Hepatocyte (in vitro differentiated cells): ENCODE measurements around the gene ECSCR. TPM values are rescaled to one million over a fixed set of nuclear protein-coding genes. Genes with fewer than 3 reads are reported as not detected.

Experiments
- DNase-seq: peaks from one replicate; pipeline ENCODE4 v3.0.0-alpha.2; 2016; ENCODE audit warnings: low spot score
- H2AFZ ChIP-seq: fragments of 200-600 bp; sonication (generic); 2 replicates; pipeline ENCODE4 v1.6.0; 2016; ENCODE audit warnings: antibody characterized with exemption, mild to moderate bottlenecking
- H3K27ac ChIP-seq: fragments of 200-600 bp; sonication (generic); 2 replicates; pipeline ENCODE4 v1.5.1; 2016; ENCODE audit warnings: mild to moderate bottlenecking
- H3K27me3 ChIP-seq: fragments of 200-600 bp; sonication (generic); 2 replicates; pipeline ENCODE4 v1.6.1; 2016
- H3K36me3 ChIP-seq: fragments of 200-600 bp; sonication (generic); replicated peaks from 2 replicates; pipeline ENCODE4 v1.5.1; 2016; ENCODE audit warnings: low read depth; ENCODE audit not compliant: insufficient read depth
- H3K4me1 ChIP-seq: fragments of 200-600 bp; sonication (generic); 2 replicates; pipeline ENCODE4 v1.5.1; 2016; ENCODE audit warnings: mild to moderate bottlenecking, moderate library complexity; ENCODE audit not compliant: insufficient read depth
- H3K4me2 ChIP-seq: fragments of 200-600 bp; sonication (generic); 2 replicates; pipeline ENCODE4 v1.6.0; 2016
- H3K4me3 ChIP-seq: fragments of 200-600 bp; sonication (generic); 2 replicates; pipeline ENCODE4 v1.5.1; 2016; ENCODE audit warnings: mild to moderate bottlenecking
- H3K79me2 ChIP-seq: fragments of 200-600 bp; sonication (generic); 2 replicates; pipeline ENCODE4 v1.6.0; 2017; ENCODE audit warnings: mild to moderate bottlenecking
- H3K9me2 ChIP-seq: fragments of 200-600 bp; sonication (generic); replicated peaks from 2 replicates; pipeline ENCODE4 v1.6.0; 2017; ENCODE audit warnings: mild to moderate bottlenecking; ENCODE audit not compliant: insufficient read depth
- H3K9me3 ChIP-seq: fragments of 200-600 bp; sonication (generic); 2 replicates; pipeline ENCODE4 v1.5.1; 2016; ENCODE audit warnings: low read depth, mild to moderate bottlenecking
- H4K20me1 ChIP-seq: fragments of 200-600 bp; sonication (generic); 2 replicates; pipeline ENCODE4 v1.6.0; 2016; ENCODE audit warnings: mild to moderate bottlenecking; ENCODE audit not compliant: insufficient read depth, poor library complexity, severe bottlenecking
- EZH2 ChIP-seq: fragments of 200-600 bp; sonication (generic); IDR thresholded peaks from 2 replicates; pipeline ENCODE4 v1.6.1; 2016; ENCODE audit warnings: antibody characterized with exemption, mild to moderate bottlenecking, borderline replicate concordance
- EZH2phosphoT487 ChIP-seq: fragments of 200-600 bp; sonication (generic); IDR thresholded peaks from one replicate; pipeline ENCODE4 v1.6.1; 2018; ENCODE audit warnings: antibody characterized with exemption, mild to moderate bottlenecking, low read depth, moderate library complexity; ENCODE audit not compliant: unreplicated experiment, severe bottlenecking
- WGBS: methylation state at CpG from one replicate; pipeline ENCODE4 v1.1.6; 2016; ENCODE audit warnings: low lambda C conversion rate; ENCODE audit errors: missing lambda C conversion rate; 5-methylcytosine and 5-hydroxymethylcytosine counted together
- polyA plus RNA-seq: library from polyadenylated mRNA; unstranded; fragments of >200 nt; fragmentation: Nextera tagmentation; extraction: Ambion mirVana; gene quantifications from 2 replicates; pipeline ENCODE4 v1.2.1, GENCODE V29; 2016
- total RNA-seq: library from RNA; depleted of rRNA; stranded (reverse); fragments of >200 nt; gene quantifications from 2 replicates; pipeline ENCODE4 v1.2.3, GENCODE V29; 2014
- TF ChIP-seq, protein P1 (sequence below): fragments of 200-600 bp; sonication (generic); IDR thresholded peaks from 2 replicates; pipeline ENCODE4 v1.5.1; 2016; ENCODE audit warnings: antibody characterized with exemption, mild to moderate bottlenecking; ENCODE audit not compliant: poor library complexity

The ECSCR gene
- total and polyA plus RNA-seq, 2 experiments from 2014 or later, result 0.27 to 0.42 TPM

GRCh38 chr5:139425497-139425896 is 37.0 kb downstream of the ECSCR start:
- H3K4me1 ChIP-seq, result no peaks in the 10 kb centered on the region
- WGBS, result 88% methylated on average over 5 of the region's 5 CpGs

DNA sequence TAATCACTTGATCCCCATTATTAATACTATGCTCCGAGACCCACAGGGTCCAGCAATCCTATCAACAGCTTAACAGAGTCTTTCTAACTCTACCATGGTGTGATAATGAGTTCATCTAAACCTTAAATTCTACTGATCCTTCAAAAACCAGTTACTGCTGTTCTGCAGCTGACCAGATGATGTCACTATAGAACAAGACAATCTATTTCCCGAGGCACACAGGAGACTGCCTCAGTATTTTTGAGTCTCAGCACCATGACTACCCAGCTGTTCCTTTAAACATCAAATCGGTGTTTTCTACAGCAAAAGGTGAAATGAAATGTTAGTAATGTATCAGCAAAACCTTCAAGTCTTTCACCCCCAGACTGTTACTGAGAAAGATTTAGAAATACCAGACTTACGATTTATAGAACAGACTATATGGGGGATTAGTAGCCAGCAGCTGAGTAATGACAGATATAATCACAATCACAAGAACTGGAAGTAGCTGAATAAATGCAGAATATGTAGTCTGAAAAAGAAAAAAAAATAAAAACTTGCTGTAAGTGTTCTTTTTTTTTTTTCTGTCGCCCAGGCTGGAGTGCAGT is 40.1 kb downstream of the ECSCR start:
- Histone ChIP-seq H3K36me3 (no peaks in the 10 kb centered on the region), H3K9me2 (no peaks in the 10 kb centered on the region), H3K4me1 (peaks cover 16% of the 10 kb centered on the region), H3K9me3 (no peaks in the 10 kb centered on the region), H3K4me2 (no peak overlapping the region), H2AFZ (no peak overlapping the region), H3K79me2 (no peaks in the 10 kb centered on the region), H4K20me1 (no peaks in the 10 kb centered on the region), H3K27me3 (no peaks in the 10 kb centered on the region), H3K27ac (no peak overlapping the region), H3K4me3 (no peak overlapping the region)
- peak; percentile 73 for DNase-seq
- TF ChIP-seq EZH2phosphoT487, result no peak
- TF ChIP-seq, protein P1, sequence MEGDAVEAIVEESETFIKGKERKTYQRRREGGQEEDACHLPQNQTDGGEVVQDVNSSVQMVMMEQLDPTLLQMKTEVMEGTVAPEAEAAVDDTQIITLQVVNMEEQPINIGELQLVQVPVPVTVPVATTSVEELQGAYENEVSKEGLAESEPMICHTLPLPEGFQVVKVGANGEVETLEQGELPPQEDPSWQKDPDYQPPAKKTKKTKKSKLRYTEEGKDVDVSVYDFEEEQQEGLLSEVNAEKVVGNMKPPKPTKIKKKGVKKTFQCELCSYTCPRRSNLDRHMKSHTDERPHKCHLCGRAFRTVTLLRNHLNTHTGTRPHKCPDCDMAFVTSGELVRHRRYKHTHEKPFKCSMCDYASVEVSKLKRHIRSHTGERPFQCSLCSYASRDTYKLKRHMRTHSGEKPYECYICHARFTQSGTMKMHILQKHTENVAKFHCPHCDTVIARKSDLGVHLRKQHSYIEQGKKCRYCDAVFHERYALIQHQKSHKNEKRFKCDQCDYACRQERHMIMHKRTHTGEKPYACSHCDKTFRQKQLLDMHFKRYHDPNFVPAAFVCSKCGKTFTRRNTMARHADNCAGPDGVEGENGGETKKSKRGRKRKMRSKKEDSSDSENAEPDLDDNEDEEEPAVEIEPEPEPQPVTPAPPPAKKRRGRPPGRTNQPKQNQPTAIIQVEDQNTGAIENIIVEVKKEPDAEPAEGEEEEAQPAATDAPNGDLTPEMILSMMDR, result peak; percentile 89
- WGBS, result 42% methylated on average over 5 of the region's 5 CpGs

More at GRCh38 chr5:139425497-139425896, 37.0 kb downstream of the ECSCR start:
- H2AFZ ChIP-seq, result no peak overlapping the region
- H3K36me3 ChIP-seq, result no peaks in the 10 kb centered on the region
- no peaks in the 10 kb centered on the region for H3K9me3 ChIP-seq
- H3K4me3 ChIP-seq, result no peak overlapping the region
- no peak for DNase-seq
- no peaks in the 10 kb centered on the region for H3K9me2 ChIP-seq
- H4K20me1 ChIP-seq, result no peaks in the 10 kb centered on the region
- TF ChIP-seq, protein P1, result no peak
- no peak for TF ChIP-seq EZH2
- TF ChIP-seq EZH2phosphoT487, result no peak
- H3K27ac ChIP-seq, result no peak overlapping the region
- no peak overlapping the region for H3K4me2 ChIP-seq
- H3K27me3 ChIP-seq, result no peaks in the 10 kb centered on the region
- no peaks in the 10 kb centered on the region for H3K79me2 ChIP-seq

DNA sequence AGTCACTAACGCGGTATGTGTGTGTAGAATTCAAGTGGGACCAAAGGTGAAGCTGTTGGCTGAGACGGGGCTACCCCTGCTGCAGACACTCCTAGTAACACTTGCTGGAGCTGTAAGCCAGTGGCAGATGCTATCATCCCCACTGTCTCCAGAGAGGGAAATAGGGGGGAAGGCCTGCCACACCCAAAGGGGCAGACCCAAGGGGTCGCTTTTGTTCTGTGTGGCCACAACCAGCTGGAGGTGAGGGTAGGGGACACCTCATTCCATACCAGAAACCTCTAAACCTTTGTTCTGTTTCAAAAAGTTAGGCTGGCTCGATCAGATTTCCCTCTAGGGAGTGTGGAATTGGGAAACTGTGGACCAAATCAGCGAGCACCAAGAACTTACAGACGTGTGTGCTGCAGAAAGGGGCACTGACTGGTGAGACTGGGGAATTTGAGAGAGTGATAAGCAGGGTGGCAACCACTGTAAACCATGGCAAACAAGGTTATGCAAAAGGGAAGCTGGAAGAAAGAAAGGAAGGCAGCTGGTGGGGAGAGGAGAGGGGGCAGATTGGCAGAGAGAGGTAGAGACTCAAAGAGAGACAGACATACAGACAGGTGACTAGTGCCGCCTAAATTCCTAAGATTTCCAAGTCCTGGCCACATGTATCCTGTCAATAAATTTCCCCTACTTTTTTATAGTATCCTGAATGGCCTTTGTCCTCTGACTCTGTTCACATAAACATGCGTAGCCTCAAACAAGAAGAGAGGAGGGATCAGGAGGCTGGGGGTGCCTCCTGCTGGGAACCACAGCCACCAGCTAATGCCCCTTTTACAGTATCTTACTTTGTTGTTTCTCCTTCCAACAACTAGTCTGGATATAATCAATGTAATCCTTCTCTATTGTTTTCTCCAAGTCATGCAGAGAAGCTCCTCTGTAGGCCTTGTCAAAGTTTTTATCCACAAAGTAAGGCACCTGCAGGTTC is 43.0 kb downstream of the ECSCR start:
- 79% methylated on average over 9 of the region's 9 CpGs for WGBS

More for the DNA sequence above, 43.0 kb downstream of the ECSCR start:
- Histone ChIP-seq H3K79me2 (no peaks in the 10 kb centered on the region), H3K4me1 (peaks cover 21% of the 10 kb centered on the region), H3K4me3 (no peak overlapping the region), H3K9me3 (no peaks in the 10 kb centered on the region), H4K20me1 (no peaks in the 10 kb centered on the region), H2AFZ (no peak overlapping the region), H3K4me2 (peak overlapping the region; percentile 6), H3K9me2 (no peaks in the 10 kb centered on the region), H3K27ac (peak overlapping the region; percentile 64), H3K27me3 (no peaks in the 10 kb centered on the region), H3K36me3 (no peaks in the 10 kb centered on the region)
- no peak for TF ChIP-seq EZH2phosphoT487
- TF ChIP-seq, protein P1, result peak; percentile 22
- TF ChIP-seq EZH2, result no peak
- DNase-seq, result peak; percentile 43
